ENCODE measurements around the gene PAPOLB. TPM values are rescaled to one million over a fixed set of nuclear protein-coding genes. Genes with fewer than 3 reads are reported as not detected.

PAPOLB gene
- total and polyA plus RNA-seq, 10 of the 15 experiments (the other 5 are each of a cell fraction or from before 2014, with no cell fraction given) = 0.01 TPM; not detected in 9

DNA sequence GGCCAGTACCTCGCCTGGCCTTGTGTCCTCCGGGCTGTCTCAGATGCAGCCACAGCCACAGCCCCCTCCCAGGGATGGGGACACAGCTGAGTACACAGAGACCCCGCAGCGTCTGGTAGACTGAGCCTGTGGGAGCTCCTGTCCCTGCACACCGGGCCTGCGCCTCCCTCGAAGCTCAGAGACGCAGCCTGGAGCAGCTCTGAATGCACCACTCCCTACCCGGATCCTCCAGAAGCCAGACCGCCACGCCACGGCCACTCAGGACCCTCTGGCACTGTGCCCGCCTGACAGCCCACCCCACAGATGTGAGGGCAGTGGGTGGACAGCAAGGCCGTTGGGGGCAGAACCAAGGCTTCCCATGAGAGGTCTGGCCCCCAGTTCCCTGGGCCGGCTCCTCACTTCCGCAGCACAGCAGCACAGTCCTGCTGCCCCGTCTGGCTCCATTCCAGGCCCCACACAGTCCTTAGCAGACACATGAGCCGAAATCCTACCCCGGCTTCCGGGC is 40.8 kb downstream of the PAPOLB start:
- ATAC-seq = no peak
- Histone ChIP-seq H3K27ac (ENCODE audit: control insufficient read depth, insufficient read depth) (no peak overlapping the region), H3K9ac (ENCODE audit: control insufficient read depth, insufficient read depth, low read length) (no peak overlapping the region), H3K9me3 (replicated peaks; ENCODE audit: control insufficient read depth, insufficient read depth, low read length) (no peaks in the 10 kb centered on the region), H3K36me3 (ENCODE audit: control insufficient read depth in 2 of 2, insufficient read depth in 2 of 2, low read length in 1 of 2) (no peaks in the 10 kb centered on the region), H3K79me2 (ENCODE audit: control insufficient read depth, insufficient read depth, low read length) (no peaks in the 10 kb centered on the region), H4K20me1 (ENCODE audit: control insufficient read depth, insufficient read depth) (no peaks in the 10 kb centered on the region), H3K4me3 (no peak overlapping the region), H3K4me2 (ENCODE audit: control insufficient read depth, insufficient read depth) (no peak overlapping the region), H2AFZ (ENCODE audit: control insufficient read depth, low read depth, low read length) (no peak overlapping the region), H3K27me3 (replicated peaks in 1 of 2; ENCODE audit: control insufficient read depth in 2 of 2, insufficient read depth in 2 of 2, low read length in 1 of 2) (no peaks in the 10 kb centered on the region), H3K4me1 (ENCODE audit: control insufficient read depth, insufficient read depth, low read length) (no peaks in the 10 kb centered on the region)
- ChIA-PET CTCF (no interaction called here), RAD21 (ENCODE audit: unreplicated experiment) (no interaction called here), POLR2A (no interaction called here), SMC1A (ENCODE audit: uncharacterized antibody, unreplicated experiment) (no interaction called here)
- no peak for DNase-seq (ENCODE audit: low read depth, low spot score)
- WGBS (ENCODE audit: insufficient coverage, insufficient replicate concordance, low lambda C conversion rate, missing lambda C conversion rate) = 60% methylated on average over 20 of the region's 20 CpGs
- no peak for FAIRE-seq
- intact Hi-C loops (cut with micrococcal nuclease; ENCODE audit: unreplicated experiment) (loop anchor here (10.0 kb wide), 1 partner anchor 154 kb away; no protein-coding TSS in a partner anchor), in situ Hi-C loops (cut with MboI) (no loop called here)
- BruUV-seq (replicated peaks) = no TSS peak
- TF ChIP-seq FOXK2 (IDR thresholded peaks at IDR 0.05) = no peak
- TF ChIP-seq, protein P1, sequence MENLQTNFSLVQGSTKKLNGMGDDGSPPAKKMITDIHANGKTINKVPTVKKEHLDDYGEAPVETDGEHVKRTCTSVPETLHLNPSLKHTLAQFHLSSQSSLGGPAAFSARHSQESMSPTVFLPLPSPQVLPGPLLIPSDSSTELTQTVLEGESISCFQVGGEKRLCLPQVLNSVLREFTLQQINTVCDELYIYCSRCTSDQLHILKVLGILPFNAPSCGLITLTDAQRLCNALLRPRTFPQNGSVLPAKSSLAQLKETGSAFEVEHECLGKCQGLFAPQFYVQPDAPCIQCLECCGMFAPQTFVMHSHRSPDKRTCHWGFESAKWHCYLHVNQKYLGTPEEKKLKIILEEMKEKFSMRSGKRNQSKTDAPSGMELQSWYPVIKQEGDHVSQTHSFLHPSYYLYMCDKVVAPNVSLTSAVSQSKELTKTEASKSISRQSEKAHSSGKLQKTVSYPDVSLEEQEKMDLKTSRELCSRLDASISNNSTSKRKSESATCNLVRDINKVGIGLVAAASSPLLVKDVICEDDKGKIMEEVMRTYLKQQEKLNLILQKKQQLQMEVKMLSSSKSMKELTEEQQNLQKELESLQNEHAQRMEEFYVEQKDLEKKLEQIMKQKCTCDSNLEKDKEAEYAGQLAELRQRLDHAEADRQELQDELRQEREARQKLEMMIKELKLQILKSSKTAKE (IDR thresholded peaks at IDR 0.05; ENCODE audit: low read depth, poor library complexity, severe bottlenecking) = no peak
- TF ChIP-seq WRNIP1 (IDR thresholded peaks at IDR 0.05; ENCODE audit: borderline replicate concordance, low read depth, low read length) = no peak
- no peak for TF ChIP-seq SMAD1 (IDR thresholded peaks at IDR 0.05; ENCODE audit: low read depth, partially characterized antibody)
- no peak for TF ChIP-seq KLF5 (IDR thresholded peaks at IDR 0.05; ENCODE audit: partially characterized antibody)
- TF ChIP-seq GATAD2B (conservative IDR thresholded peaks at IDR 0.05; ENCODE audit: low read depth) = no peak
- TF ChIP-seq HDAC2 (IDR thresholded peaks at IDR 0.05) = no peak
- no peak for TF ChIP-seq NFXL1 (IDR thresholded peaks at IDR 0.05; ENCODE audit: borderline replicate concordance)
- TF ChIP-seq, protein P2, sequence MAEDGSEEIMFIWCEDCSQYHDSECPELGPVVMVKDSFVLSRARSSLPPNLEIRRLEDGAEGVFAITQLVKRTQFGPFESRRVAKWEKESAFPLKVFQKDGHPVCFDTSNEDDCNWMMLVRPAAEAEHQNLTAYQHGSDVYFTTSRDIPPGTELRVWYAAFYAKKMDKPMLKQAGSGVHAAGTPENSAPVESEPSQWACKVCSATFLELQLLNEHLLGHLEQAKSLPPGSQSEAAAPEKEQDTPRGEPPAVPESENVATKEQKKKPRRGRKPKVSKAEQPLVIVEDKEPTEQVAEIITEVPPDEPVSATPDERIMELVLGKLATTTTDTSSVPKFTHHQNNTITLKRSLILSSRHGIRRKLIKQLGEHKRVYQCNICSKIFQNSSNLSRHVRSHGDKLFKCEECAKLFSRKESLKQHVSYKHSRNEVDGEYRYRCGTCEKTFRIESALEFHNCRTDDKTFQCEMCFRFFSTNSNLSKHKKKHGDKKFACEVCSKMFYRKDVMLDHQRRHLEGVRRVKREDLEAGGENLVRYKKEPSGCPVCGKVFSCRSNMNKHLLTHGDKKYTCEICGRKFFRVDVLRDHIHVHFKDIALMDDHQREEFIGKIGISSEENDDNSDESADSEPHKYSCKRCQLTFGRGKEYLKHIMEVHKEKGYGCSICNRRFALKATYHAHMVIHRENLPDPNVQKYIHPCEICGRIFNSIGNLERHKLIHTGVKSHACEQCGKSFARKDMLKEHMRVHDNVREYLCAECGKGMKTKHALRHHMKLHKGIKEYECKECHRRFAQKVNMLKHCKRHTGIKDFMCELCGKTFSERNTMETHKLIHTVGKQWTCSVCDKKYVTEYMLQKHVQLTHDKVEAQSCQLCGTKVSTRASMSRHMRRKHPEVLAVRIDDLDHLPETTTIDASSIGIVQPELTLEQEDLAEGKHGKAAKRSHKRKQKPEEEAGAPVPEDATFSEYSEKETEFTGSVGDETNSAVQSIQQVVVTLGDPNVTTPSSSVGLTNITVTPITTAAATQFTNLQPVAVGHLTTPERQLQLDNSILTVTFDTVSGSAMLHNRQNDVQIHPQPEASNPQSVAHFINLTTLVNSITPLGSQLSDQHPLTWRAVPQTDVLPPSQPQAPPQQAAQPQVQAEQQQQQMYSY (CRISPR knock-in tag; IDR thresholded peaks at IDR 0.05) = no peak
- no peak for TF ChIP-seq POU2F2 (IDR thresholded peaks at IDR 0.05; ENCODE audit: borderline replicate concordance, low read depth, low read length)
- TF ChIP-seq, protein P3, sequence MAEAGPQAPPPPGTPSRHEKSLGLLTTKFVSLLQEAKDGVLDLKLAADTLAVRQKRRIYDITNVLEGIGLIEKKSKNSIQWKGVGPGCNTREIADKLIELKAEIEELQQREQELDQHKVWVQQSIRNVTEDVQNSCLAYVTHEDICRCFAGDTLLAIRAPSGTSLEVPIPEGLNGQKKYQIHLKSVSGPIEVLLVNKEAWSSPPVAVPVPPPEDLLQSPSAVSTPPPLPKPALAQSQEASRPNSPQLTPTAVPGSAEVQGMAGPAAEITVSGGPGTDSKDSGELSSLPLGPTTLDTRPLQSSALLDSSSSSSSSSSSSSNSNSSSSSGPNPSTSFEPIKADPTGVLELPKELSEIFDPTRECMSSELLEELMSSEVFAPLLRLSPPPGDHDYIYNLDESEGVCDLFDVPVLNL (IDR thresholded peaks at IDR 0.05; ENCODE audit: low read depth, low read length) = no peak
- no peak for TF ChIP-seq ZNF622 (IDR thresholded peaks at IDR 0.05)
- TF ChIP-seq ZZZ3 (IDR thresholded peaks at IDR 0.05; ENCODE audit: control insufficient read depth, insufficient read length, low read depth) = no peak
- TF ChIP-seq, protein P4, sequence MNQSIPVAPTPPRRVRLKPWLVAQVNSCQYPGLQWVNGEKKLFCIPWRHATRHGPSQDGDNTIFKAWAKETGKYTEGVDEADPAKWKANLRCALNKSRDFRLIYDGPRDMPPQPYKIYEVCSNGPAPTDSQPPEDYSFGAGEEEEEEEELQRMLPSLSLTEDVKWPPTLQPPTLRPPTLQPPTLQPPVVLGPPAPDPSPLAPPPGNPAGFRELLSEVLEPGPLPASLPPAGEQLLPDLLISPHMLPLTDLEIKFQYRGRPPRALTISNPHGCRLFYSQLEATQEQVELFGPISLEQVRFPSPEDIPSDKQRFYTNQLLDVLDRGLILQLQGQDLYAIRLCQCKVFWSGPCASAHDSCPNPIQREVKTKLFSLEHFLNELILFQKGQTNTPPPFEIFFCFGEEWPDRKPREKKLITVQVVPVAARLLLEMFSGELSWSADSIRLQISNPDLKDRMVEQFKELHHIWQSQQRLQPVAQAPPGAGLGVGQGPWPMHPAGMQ (IDR thresholded peaks at IDR 0.05; ENCODE audit: borderline replicate concordance) = no peak
- TF ChIP-seq IKZF1 (conservative IDR thresholded peaks at IDR 0.05) = no peak

Data from GM12878 (cell line).